ENCODE measurements around the gene AZU1.
"Not testable (repeated sequence)": the region's sequence is repeated elsewhere in the genome, so short reads cannot be mapped to it uniquely, and the experiment has no call there.

Gene AZU1

GRCh38 chr19:831407-832369 is 4.1 kb downstream of the AZU1 start:
- Histone ChIP-seq H3K4me1 (ENCODE audit: control insufficient read depth in 1 of 2, insufficient read depth in 2 of 2, low read length in 2 of 2) (no peaks in the 10 kb centered on the region), H3K27ac (ENCODE audit: low read depth, low read length) (no peak overlapping the region), H3K4me3 (ENCODE audit: low read depth in 1 of 2, low read length in 2 of 2) (no peak overlapping the region), H3K9ac (ENCODE audit: low read depth in 1 of 2, low read length in 2 of 2) (no peak overlapping the region), H3K36me3 (ENCODE audit: control insufficient read depth in 1 of 2, insufficient read depth in 2 of 2, low read length in 2 of 2) (no peaks in the 10 kb centered on the region), H3K27me3 (ENCODE audit: control insufficient read depth in 1 of 2, insufficient read depth in 2 of 2, low read length in 2 of 2) (peaks cover 3 to 26% of the 10 kb centered on the region in 2 donors), H3K9me3 (ENCODE audit: control insufficient read depth in 1 of 2, low read length in 2 of 2) (no peaks in the 10 kb centered on the region)

DNA sequence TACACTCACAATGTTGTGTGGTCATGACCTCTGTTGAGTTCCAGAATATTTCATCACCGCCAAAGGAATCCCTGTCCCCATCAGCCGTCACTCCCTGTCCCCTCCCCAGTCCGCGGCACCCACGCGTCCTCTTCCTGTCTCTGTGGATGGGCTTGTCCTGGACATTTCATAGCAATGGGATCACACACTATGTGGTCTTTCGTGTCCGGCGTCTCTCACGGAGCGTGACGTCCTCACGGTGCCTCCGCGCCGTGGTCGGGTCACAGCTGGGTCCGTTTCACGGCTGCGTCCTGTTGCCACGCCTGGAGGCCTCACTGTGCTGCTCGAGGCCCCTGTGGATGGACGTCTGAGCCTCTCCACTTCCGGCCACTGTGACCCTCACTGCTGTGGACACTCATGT is 6.6 kb downstream of the AZU1 start:
- H3K4me1 ChIP-seq (ENCODE audit: control insufficient read depth in 1 of 2, insufficient read depth in 2 of 2, low read length in 2 of 2) = no peaks in the 10 kb centered on the region
- no peaks in the 10 kb centered on the region for H3K36me3 ChIP-seq (ENCODE audit: control insufficient read depth in 1 of 2, insufficient read depth in 2 of 2, low read length in 2 of 2)
- no peaks in the 10 kb centered on the region for H3K9me3 ChIP-seq (ENCODE audit: control insufficient read depth in 1 of 2, low read length in 2 of 2)
- H3K27ac ChIP-seq (ENCODE audit: low read depth, low read length) = no peak overlapping the region
- no peak overlapping the region for H3K4me3 ChIP-seq (ENCODE audit: low read depth in 1 of 2, low read length in 2 of 2)
- H3K9ac ChIP-seq (ENCODE audit: low read depth in 1 of 2, low read length in 2 of 2) = no peak overlapping the region
- peaks cover 3 to 19% of the 10 kb centered on the region in 2 donors for H3K27me3 ChIP-seq (ENCODE audit: control insufficient read depth in 1 of 2, insufficient read depth in 2 of 2, low read length in 2 of 2)

DNA sequence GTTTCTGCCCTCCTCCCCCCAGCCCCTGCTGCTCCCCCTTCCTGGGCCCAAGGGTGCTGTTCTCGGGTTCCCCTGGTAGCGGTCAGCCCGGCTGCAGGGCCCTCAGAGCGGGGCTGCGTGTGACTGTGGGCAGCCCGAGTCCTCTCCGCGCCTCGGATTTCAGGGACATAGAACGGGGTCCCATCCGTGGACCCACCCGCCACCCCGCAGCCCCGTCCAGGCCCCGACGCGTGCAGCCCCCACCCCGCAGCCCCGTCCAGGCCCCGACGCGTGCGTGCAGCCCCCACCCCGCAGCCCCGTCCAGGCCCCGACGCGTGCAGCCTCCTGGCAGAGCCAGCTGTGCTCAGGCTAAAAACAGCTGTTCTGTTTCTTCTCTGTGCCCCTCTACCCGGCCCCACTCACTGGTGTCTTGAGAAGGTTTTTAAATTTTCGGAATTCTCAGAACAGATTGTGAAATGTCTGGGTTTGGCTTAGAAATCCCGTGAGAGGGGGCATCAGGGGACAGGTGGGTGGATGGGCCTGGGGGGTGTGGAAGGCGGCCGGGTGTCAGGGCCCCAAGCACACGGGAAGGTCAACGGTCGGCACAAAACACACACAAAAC is 7.7 kb downstream of the AZU1 start:
- no peaks in the 10 kb centered on the region for H3K9me3 ChIP-seq (ENCODE audit: control insufficient read depth in 1 of 2, low read length in 2 of 2)
- peaks cover 3 to 17% of the 10 kb centered on the region in 2 donors for H3K27me3 ChIP-seq (ENCODE audit: control insufficient read depth in 1 of 2, insufficient read depth in 2 of 2, low read length in 2 of 2)
- no peaks in the 10 kb centered on the region for H3K4me1 ChIP-seq (ENCODE audit: control insufficient read depth in 1 of 2, insufficient read depth in 2 of 2, low read length in 2 of 2)

GRCh38 chr19:840519-841206 is 13.0 kb downstream of the AZU1 start, which contains the start of gene PRTN3:
Gene PRTN3, plus strand, starts transcription at chr19:840999. Its CDS starts 10 bp downstream, at chr19:841009.
- peaks cover 3 to 15% of the 10 kb centered on the region in 2 donors for H3K27me3 ChIP-seq (ENCODE audit: control insufficient read depth in 1 of 2, insufficient read depth in 2 of 2, low read length in 2 of 2)
- H3K4me3 ChIP-seq (ENCODE audit: low read depth in 1 of 2, low read length in 2 of 2) = no peak within 1 kb of the TSS
- H3K9ac ChIP-seq (ENCODE audit: low read depth in 1 of 2, low read length in 2 of 2) = no peak within 1 kb of the TSS
- H3K9me3 ChIP-seq (ENCODE audit: control insufficient read depth in 1 of 2, low read length in 2 of 2) = no peaks in the 10 kb centered on the region
- H3K36me3 ChIP-seq (ENCODE audit: control insufficient read depth in 1 of 2, insufficient read depth in 2 of 2, low read length in 2 of 2) = no peaks in the 10 kb centered on the region
- no peak within 1 kb of the TSS for H3K27ac ChIP-seq (ENCODE audit: low read depth, low read length)
- H3K4me1 ChIP-seq (ENCODE audit: control insufficient read depth in 1 of 2, insufficient read depth in 2 of 2, low read length in 2 of 2) = no peaks in the 10 kb centered on the region

More for the DNA sequence above, 7.7 kb downstream of the AZU1 start:
- H3K9ac ChIP-seq (ENCODE audit: low read depth in 1 of 2, low read length in 2 of 2) = no peak overlapping the region
- H3K36me3 ChIP-seq (ENCODE audit: control insufficient read depth in 1 of 2, insufficient read depth in 2 of 2, low read length in 2 of 2) = no peaks in the 10 kb centered on the region
- H3K27ac ChIP-seq (ENCODE audit: low read depth, low read length) = no peak overlapping the region
- no peak overlapping the region for H3K4me3 ChIP-seq (ENCODE audit: low read depth in 1 of 2, low read length in 2 of 2)

- H3K27ac ChIP-seq (ENCODE audit: low read depth, low read length); H3K9me3 ChIP-seq (ENCODE audit: control insufficient read depth in 1 of 2, low read length in 2 of 2); H3K4me1 ChIP-seq (ENCODE audit: control insufficient read depth in 1 of 2, insufficient read depth in 2 of 2, low read length in 2 of 2); H3K9ac ChIP-seq (ENCODE audit: low read depth in 1 of 2, low read length in 2 of 2); H3K36me3 ChIP-seq (ENCODE audit: control insufficient read depth in 1 of 2, insufficient read depth in 2 of 2, low read length in 2 of 2); H3K4me3 ChIP-seq (ENCODE audit: low read depth in 1 of 2, low read length in 2 of 2): not testable (repeated sequence)
- peaks cover 7 to 32% of the 10 kb centered on the region in 2 donors for H3K27me3 ChIP-seq (ENCODE audit: control insufficient read depth in 1 of 2, insufficient read depth in 2 of 2, low read length in 2 of 2)
Measured at GRCh38 chr19:842802-843179, 15.2 kb downstream of the AZU1 start.

DNA sequence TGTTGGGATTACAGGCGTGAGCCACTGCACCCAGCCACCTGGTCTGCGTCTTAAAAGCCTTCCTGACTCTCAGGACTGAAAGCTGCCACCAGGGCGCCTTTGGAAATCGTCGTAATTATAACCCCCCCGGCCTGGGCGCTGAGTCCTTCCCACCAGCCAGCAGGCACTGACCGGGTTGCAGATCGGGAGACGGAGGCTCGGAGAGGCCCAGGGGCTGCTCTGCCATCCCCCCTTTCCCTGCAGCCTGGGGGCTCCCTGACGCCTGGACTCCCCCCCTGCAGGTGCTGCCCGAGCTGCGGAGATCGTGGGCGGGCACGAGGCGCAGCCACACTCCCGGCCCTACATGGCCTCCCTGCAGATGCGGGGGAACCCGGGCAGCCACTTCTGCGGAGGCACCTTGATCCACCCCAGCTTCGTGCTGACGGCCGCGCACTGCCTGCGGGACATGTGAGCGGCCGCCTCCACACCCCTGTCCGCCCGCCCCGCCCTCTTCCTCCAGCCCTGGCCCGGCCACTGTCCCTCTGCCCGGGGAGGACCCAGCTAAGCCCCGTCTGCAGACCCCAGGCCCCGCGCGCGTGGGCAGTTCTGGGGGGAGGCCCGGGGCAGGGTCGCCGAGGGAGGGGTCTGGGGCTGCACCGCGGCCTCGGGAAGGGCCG is 15.7 kb downstream of the AZU1 start:
- H3K9me3 ChIP-seq (ENCODE audit: control insufficient read depth in 1 of 2, low read length in 2 of 2) = no peaks in the 10 kb centered on the region
- no peak overlapping the region for H3K4me3 ChIP-seq (ENCODE audit: low read depth in 1 of 2, low read length in 2 of 2)
- peaks cover 12 to 33% of the 10 kb centered on the region in 2 donors for H3K27me3 ChIP-seq (ENCODE audit: control insufficient read depth in 1 of 2, insufficient read depth in 2 of 2, low read length in 2 of 2)
- H3K4me1 ChIP-seq (ENCODE audit: control insufficient read depth in 1 of 2, insufficient read depth in 2 of 2, low read length in 2 of 2) = no peaks in the 10 kb centered on the region
- H3K9ac ChIP-seq (ENCODE audit: low read depth in 1 of 2, low read length in 2 of 2) = no peak overlapping the region
- no peaks in the 10 kb centered on the region for H3K36me3 ChIP-seq (ENCODE audit: control insufficient read depth in 1 of 2, insufficient read depth in 2 of 2, low read length in 2 of 2)
- H3K27ac ChIP-seq (ENCODE audit: low read depth, low read length) = no peak overlapping the region

- H3K27me3 ChIP-seq (ENCODE audit: control insufficient read depth in 1 of 2, insufficient read depth in 2 of 2, low read length in 2 of 2) = peaks cover 16 to 33% of the 10 kb centered on the region in 2 donors
- no peak overlapping the region for H3K27ac ChIP-seq (ENCODE audit: low read depth, low read length)
- H3K9me3 ChIP-seq (ENCODE audit: control insufficient read depth in 1 of 2, low read length in 2 of 2) = no peaks in the 10 kb centered on the region
- H3K36me3 ChIP-seq (ENCODE audit: control insufficient read depth in 1 of 2, insufficient read depth in 2 of 2, low read length in 2 of 2) = no peaks in the 10 kb centered on the region
- no peaks in the 10 kb centered on the region for H3K4me1 ChIP-seq (ENCODE audit: control insufficient read depth in 1 of 2, insufficient read depth in 2 of 2, low read length in 2 of 2)
- H3K4me3 ChIP-seq (ENCODE audit: low read depth in 1 of 2, low read length in 2 of 2) = no peak overlapping the region
- H3K9ac ChIP-seq (ENCODE audit: low read depth in 1 of 2, low read length in 2 of 2) = no peak overlapping the region
Measured at GRCh38 chr19:843836-844545, 16.4 kb downstream of the AZU1 start.

GRCh38 chr19:844546-844971 is 16.9 kb downstream of the AZU1 start:
- H3K27ac ChIP-seq (ENCODE audit: low read depth, low read length) = no peak overlapping the region

DNA sequence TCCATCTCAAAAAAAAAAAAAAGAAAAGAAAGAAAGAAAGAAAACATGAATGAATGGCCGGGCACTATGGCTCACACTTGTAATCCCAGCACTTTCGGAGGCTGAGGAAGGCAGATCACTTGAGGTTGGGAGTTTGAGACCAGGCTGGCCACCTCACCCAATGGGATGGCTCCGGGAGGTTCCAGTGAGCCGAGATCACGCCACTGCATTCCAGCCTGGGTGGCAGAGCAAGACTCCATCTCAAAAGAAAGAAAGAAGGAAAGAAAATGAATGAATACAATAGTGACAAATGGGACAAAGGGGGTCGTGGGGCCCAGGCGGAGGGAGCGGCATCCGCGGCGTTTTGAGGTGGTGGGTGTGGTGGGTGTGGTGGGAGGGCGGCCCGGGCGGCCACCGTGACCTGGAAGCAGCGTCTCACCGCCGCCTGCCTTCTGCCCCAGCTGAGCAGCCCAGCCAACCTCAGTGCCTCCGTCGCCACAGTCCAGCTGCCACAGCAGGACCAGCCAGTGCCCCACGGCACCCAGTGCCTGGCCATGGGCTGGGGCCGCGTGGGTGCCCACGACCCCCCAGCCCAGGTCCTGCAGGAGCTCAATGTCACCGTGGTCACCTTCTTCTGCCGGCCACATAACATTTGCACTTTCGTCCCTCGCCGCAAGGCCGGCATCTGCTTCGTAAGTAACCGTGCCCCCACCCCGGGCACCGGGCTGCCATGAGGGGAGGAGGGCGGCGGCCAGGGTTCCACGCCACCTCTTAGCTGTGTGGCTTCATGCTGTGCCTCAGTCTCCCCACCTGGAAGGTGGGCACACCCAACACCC is 18.3 kb downstream of the AZU1 start:
- peaks cover 16 to 36% of the 10 kb centered on the region in 2 donors for H3K27me3 ChIP-seq (ENCODE audit: control insufficient read depth in 1 of 2, insufficient read depth in 2 of 2, low read length in 2 of 2)
- H3K4me3 ChIP-seq (ENCODE audit: low read depth in 1 of 2, low read length in 2 of 2) = no peak overlapping the region
- no peaks in the 10 kb centered on the region for H3K4me1 ChIP-seq (ENCODE audit: control insufficient read depth in 1 of 2, insufficient read depth in 2 of 2, low read length in 2 of 2)
- no peaks in the 10 kb centered on the region for H3K9me3 ChIP-seq (ENCODE audit: control insufficient read depth in 1 of 2, low read length in 2 of 2)
- H3K9ac ChIP-seq (ENCODE audit: low read depth in 1 of 2, low read length in 2 of 2) = no peak overlapping the region
- H3K27ac ChIP-seq (ENCODE audit: low read depth, low read length) = no peak overlapping the region
- no peaks in the 10 kb centered on the region for H3K36me3 ChIP-seq (ENCODE audit: control insufficient read depth in 1 of 2, insufficient read depth in 2 of 2, low read length in 2 of 2)

More at GRCh38 chr19:844546-844971, 16.9 kb downstream of the AZU1 start:
- Histone ChIP-seq H3K36me3 (ENCODE audit: control insufficient read depth in 1 of 2, insufficient read depth in 2 of 2, low read length in 2 of 2) (no peaks in the 10 kb centered on the region), H3K27me3 (ENCODE audit: control insufficient read depth in 1 of 2, insufficient read depth in 2 of 2, low read length in 2 of 2) (peaks cover 16 to 33% of the 10 kb centered on the region in 2 donors), H3K4me3 (ENCODE audit: low read depth in 1 of 2, low read length in 2 of 2) (no peak overlapping the region), H3K9me3 (ENCODE audit: control insufficient read depth in 1 of 2, low read length in 2 of 2) (no peaks in the 10 kb centered on the region), H3K9ac (ENCODE audit: low read depth in 1 of 2, low read length in 2 of 2) (no peak overlapping the region), H3K4me1 (ENCODE audit: control insufficient read depth in 1 of 2, insufficient read depth in 2 of 2, low read length in 2 of 2) (no peaks in the 10 kb centered on the region)

Data from duodenal mucosa (tissue), 2 donors.